ENCODE results near the gene C1orf105.

GRCh38 chr1:172448995-172449584 lies 28.6 kb downstream of the C1orf105 start:
- TF ChIP-seq YY1 (IDR thresholded peaks at IDR 0.05; ENCODE audit: insufficient read depth, insufficient read length), result no peak
- TF ChIP-seq ZNF274 (IDR thresholded peaks at IDR 0.05; ENCODE audit: low read depth, low read length), result no peak
